HG02623 (cell line): ENCODE data around the gene DPYSL5.

Experiments
- ATAC-seq: cut with Tn5 transposase; IDR thresholded peaks from one replicate; pipeline ENCODE4 v1.9.1; 2021; ENCODE audit warnings: moderate library complexity; ENCODE audit not compliant: unreplicated experiment

Gene DPYSL5

DNA sequence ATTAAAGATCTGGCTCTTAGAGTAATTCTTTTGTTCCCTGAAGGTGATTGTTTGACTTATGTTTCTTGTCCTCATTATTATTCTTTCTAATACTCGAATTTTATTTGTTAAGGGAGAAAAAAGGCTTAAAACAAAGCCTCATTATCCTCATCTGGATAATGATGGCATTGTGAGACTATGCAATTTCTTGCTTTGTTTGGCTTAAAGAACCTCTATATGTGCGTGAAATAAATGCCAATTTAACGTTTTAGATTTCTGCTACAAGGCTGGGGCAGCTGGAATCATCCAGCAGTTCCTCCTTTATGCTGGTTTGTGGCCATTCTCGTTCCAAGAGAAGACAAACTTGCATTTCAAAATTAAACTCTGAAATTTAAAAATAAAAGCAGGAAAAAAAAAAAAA lies 4.9 kb upstream of the DPYSL5 start:
- no peak for ATAC-seq

DNA sequence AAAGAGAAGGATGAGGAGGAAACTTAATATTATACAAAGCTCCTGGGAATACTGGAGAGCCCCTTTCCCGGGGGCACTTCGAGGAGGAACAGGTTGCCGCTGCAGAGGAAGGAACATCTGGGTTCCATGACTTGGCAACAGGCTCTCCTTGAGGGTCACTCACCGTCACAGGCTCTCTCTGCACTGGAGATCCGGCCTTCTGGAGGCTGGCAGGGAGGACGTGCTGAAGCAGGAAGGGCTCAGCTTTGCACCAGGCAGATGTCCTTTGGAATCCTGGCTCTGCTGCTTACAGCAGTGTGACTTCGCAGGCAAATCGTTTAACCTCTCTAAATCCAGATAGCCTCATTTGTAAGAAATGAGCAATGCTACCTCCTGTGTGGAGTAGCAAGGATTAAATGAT lies 2.9 kb upstream of the DPYSL5 start:
- ATAC-seq = no peak

DNA sequence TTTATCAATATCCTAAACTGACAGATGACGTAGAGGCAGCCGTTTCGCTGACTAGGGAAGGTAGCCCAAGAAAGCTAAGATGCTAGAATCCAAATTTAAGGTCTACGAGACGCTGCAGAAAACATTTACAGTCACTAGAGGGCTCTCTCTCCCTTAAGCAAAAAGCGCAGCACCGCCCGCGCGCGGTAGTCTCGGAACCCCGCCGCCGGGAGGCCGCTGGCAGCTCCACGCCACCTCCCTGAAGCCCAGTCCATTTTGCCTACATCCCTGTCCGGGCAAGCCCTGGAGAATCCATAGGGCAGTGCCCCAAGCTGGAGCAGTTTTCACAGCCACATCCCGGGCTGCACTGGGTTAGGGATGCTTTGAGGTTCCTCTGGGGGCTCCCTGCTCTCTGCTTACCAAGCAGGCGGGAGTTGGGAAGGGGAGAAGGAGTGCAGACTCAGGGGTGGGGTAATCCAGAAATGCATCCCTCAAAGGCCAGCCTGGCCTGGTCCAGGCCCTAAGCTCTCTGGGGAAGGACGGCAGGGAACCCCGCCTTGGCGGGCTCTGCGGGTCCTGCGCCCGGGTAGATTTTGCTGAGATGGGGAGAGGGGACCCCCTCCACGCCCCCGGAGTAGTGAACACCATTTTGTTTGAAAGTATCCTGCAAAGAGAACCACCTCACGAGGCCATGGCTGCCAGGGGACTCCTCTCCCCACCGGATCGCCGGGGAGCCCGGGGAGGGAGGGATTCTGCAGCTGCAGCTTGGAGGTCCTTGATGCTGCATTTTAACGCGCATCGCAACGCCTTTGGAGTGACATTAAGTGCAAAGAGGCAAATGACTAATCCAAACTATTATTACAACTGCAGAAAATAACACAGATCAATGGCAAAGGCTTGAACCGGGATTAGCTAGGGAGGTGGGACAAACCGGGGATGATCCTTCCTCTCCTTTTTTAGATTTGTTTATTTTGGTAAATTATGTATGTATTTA lies 1.3 kb upstream of the DPYSL5 start:
- no peak for ATAC-seq

DNA sequence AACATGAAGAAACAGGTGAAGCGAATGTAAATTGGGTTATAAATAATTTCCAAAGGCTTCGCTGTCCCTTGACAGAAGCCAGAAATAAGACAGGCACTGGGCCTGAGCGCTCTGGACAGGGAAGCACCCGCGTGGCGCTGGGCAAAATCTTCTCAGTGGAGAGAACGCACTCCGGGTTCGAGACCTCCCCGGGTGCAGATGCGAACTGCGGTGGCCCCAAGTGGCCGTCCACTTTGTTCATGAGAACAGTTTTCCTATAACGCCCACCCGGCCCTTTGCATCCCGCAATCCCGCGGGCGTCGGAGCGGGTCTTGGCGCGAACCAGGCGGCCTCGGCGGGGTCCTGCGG lies 651 bp upstream of the DPYSL5 start:
- no peak for ATAC-seq

GRCh38 chr2:26848336-26849055 lies 564 bp downstream of the DPYSL5 start:
- ATAC-seq = no peak

- ATAC-seq = no peak
These were observed 1.4 kb downstream of the DPYSL5 start for GRCh38 chr2:26849056-26849999.

GRCh38 chr2:26850000-26850431 lies 2.1 kb downstream of the DPYSL5 start:
- ATAC-seq = no peak

DNA sequence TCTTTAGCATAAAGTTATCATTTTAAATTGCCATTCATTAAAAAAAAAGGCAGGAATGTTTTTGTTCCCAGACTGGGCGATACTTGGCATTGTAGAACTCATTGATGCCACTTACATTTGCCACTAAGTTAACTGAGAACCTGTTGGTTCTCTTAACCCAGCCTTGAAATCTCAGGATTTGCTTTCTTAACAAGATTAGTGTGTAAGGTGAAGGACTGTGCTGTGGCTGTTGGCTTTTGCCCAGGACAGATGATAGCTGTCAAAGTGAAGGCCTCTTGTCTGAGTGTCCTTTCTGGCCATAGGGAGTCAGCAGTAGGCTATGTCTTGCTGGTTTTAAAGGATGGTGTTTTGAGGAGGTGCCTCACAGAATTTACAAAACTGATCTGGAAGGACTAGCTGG lies 2.6 kb downstream of the DPYSL5 start:
- no peak for ATAC-seq

GRCh38 chr2:26852405-26853306 lies 4.7 kb downstream of the DPYSL5 start:
- no peak for ATAC-seq

DNA sequence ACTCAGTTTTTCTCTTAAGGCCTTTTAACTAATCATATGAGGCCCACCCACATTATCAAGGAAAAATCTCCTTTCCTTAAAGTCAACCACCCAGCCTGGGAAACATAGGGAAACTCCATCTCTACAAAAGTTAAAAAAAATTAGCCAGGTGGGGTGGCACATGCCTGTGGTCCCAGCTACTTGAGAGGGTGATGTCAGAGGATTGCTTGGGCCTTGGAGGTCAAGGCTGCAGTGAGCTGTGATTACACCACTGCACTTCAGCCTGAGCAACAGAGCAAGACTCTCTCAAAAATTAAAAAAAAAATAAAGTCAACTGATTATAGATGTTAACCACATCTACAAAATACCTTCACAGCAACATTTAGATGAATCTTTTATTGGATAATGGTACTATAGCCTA lies 5.8 kb downstream of the DPYSL5 start:
- no peak for ATAC-seq

DNA sequence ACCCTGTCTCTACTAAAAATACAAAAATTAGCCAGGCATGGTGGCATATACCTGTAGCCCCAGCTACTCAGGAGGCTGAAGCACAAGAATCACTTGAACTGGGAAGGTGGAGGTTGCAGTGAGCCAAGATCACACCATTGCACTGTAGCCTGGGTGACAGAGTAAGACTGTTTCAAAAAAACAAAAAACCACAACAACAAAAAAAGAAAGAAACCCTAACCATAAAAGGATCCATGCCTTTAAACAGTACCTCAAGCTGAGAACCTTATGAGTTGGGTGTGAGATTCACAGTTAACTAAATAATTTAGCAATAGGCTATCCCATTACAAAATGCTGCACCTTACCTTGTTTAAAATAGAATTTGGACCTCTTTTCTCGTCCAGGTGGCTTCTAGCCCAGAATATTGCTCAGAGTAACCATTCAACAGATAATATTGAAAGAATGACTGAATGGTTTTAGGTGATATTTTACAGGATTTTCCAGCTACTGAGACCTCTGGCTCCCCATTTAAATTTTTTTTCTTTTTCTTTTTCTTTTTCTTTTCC lies 6.4 kb downstream of the DPYSL5 start:
- no peak for ATAC-seq

GRCh38 chr2:26855466-26855865 lies 7.5 kb downstream of the DPYSL5 start:
- no peak for ATAC-seq

- no peak for ATAC-seq
These were observed 11.7 kb downstream of the DPYSL5 start for GRCh38 chr2:26859622-26860021.

DNA sequence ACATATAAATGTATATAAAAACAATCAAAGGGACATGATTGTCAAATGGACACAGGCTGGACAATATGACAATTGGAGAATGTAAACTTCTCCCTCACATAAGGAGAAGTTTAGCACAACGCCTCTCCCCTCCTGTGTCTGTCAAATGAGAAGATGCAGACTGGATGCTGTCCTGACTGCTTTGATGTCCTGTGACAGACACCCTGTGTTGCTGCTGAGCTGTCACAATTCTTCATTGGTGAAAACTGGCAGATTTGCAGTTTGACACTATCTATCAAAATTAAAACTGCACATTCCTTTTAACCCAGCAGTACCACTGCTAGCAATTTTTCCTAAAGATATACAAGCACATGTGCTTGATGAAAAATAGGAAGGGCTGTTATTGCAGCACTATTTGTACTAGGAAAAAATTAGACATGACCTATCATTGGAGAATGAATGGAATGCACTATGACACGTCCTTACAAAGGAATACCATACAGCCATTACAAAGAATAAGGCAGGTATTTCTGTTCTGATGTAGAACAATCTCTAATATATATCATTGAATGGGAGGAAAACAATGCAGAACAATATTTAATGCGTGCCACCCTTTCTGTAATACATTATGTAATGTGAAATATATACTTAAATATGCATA lies 12.4 kb downstream of the DPYSL5 start:
- ATAC-seq = no peak

DNA sequence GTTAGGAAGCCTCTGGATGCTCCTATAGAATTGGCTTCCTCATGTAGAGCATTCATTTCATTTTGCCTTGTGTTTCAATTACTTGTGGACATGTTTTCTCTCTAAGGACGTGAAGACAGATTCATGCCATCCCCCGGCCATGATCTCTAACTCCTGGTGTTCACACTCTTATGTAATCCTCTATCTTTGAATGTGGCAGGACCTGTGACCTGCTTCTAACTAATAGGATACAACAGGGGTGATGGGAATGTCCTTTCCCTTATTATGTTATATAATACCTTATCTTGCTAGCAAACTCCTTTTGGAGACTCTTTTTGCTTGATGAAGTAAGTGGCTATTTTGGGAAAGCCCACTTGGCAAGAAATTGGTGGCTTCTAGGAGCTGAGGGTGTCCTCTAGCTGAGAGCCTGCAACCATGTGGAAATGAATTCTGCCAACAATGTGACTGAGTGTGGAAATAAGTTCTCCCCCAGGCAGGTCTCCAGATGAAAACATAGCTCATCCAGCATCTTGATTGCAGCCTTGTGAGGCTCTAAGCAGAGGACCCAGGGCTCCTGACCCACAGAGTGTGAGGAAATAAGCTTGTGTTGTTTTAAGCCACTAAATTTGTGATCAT lies 13.8 kb downstream of the DPYSL5 start:
- ATAC-seq = no peak

GRCh38 chr2:26864226-26864625 lies 16.3 kb downstream of the DPYSL5 start:
- no peak for ATAC-seq

- no peak for ATAC-seq
These were observed 16.7 kb downstream of the DPYSL5 start for GRCh38 chr2:26864646-26865045.

GRCh38 chr2:26870585-26871095 lies 22.7 kb downstream of the DPYSL5 start:
- ATAC-seq = no peak
